GM12875 (cell line): ENCODE data around the gene HMX2.
A peak's percentile ranks its signal among the peaks of the same experiment; 100 is the strongest.

Experiments used
- H3K4me3 ChIP-seq: one replicate; pipeline ENCODE4 v1.5.1; 2011; ENCODE audit warnings: low read depth, low read length, control low read depth
- TF ChIP-seq, protein P1 (sequence below): IDR thresholded peaks from 2 replicates; pipeline ENCODE4 v1.5.1; 2011; ENCODE audit warnings: low read depth, mild to moderate bottlenecking, control low read depth, inconsistent platforms, low read length, moderate library complexity, borderline replicate concordance; ENCODE audit not compliant: insufficient read depth

Gene HMX2

GRCh38 chr10:123143825-123144168 lies 4.1 kb upstream of the HMX2 start:
- H3K4me3 ChIP-seq, result peak overlapping the region; percentile 24
- TF ChIP-seq, protein P1, sequence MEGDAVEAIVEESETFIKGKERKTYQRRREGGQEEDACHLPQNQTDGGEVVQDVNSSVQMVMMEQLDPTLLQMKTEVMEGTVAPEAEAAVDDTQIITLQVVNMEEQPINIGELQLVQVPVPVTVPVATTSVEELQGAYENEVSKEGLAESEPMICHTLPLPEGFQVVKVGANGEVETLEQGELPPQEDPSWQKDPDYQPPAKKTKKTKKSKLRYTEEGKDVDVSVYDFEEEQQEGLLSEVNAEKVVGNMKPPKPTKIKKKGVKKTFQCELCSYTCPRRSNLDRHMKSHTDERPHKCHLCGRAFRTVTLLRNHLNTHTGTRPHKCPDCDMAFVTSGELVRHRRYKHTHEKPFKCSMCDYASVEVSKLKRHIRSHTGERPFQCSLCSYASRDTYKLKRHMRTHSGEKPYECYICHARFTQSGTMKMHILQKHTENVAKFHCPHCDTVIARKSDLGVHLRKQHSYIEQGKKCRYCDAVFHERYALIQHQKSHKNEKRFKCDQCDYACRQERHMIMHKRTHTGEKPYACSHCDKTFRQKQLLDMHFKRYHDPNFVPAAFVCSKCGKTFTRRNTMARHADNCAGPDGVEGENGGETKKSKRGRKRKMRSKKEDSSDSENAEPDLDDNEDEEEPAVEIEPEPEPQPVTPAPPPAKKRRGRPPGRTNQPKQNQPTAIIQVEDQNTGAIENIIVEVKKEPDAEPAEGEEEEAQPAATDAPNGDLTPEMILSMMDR, result no peak

GRCh38 chr10:123144697-123145541 lies 3.0 kb upstream of the HMX2 start:
- TF ChIP-seq, protein P1, result 0 out of 2 replicates have a peak, but pooled peaks have one; percentile 6
- peak overlapping the region; percentile 27 for H3K4me3 ChIP-seq

- TF ChIP-seq, protein P1, result no peak
- H3K4me3 ChIP-seq, result peak overlapping the region; percentile 8
These were observed 2.4 kb upstream of the HMX2 start for GRCh38 chr10:123145542-123146012.

DNA sequence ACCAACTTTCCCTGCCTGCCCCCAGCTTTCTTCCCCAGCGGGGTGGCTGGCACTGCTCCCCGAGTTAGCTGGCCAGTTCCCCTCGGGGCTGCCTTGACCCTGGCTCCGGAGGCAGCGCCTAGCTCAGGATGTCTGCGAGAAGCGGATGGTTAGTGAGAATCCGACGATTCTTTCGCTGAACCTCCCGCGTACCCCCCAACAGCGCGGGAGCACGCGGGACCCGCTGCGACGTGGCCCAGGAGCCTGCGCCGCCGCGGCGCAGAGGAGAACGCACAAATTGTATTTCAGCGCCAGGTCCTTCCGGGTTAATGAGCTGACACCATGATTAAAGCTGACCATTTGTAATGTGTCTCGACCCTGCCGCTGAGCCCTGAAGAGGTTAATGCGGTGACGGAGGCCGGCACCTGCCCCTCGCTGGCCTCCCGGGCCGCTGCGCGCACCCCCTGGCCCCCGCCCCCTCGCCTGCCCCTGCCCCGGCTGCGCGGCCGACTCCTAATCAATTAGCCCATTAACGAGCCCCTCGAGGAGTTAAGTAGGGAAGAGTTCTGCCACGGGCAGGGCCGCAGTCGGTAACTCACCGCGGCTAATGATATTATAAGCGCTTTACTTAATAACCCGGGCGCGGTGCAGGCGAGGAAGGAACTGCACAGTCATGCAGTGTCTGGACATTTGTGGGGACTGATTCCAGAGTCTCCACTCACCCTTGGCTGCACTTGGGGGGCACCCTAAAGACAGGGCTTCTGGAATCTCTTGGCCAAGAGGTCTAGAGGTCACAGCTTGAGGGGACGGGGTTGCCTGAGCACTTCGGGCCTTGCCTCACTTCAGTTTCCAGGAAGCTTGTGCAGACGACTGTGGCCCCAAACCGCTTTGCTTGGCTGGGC lies 1.7 kb upstream of the HMX2 start:
- TF ChIP-seq, protein P1, result no peak
- peak overlapping the region; percentile 89 for H3K4me3 ChIP-seq

GRCh38 chr10:123146894-123147634 lies 872 bp upstream of the HMX2 start:
- TF ChIP-seq, protein P1, result no peak
- peak overlapping the region; percentile 89 for H3K4me3 ChIP-seq

- H3K4me3 ChIP-seq, result peak overlapping the region; percentile 89
- TF ChIP-seq, protein P1, result no peak
These were observed 652 bp downstream of the HMX2 start for GRCh38 chr10:123148414-123149161.
